K562 (cell line): ENCODE data around the gene AMFR. TPM values are rescaled to one million over a fixed set of nuclear protein-coding genes. Genes with fewer than 3 reads are reported as not detected.

ENCODE experiments used
- ATAC-seq: fragments of 200-7000 bp; cut with Tn5 transposase; 3 replicates; pipeline ENCODE4 v1.9.1; 2020; ENCODE audit warnings: moderate library complexity
- BruUV-seq: library from RNA; stranded (reverse); fragments of 400-500 nt; replicated peaks from 2 replicates; lab custom pipeline; 2021; lab: Mats Ljungman, UMichigan
- CTCF ChIA-PET: fragments of 300-600 bp; formaldehyde crosslinking; extraction: SDS; loops from one replicate; lab custom pipeline; 2021; ENCODE audit warnings: low intra/inter-chr PET ratio; lab: Yijun Ruan, JAX
- POLR2A ChIA-PET: fragments of 300-600, 350-650 bp; sonication (Branson Sonifier 250); formaldehyde crosslinking; extraction: SDS; loops from one replicate; lab custom pipeline; 2021; ENCODE audit warnings: antibody characterized with exemption, inconsistent platforms; lab: Yijun Ruan, JAX
- DNase-seq, 4 experiments: peaks; one replicate each; pipeline versions ENCODE4 v3.0.0 to v3.0.0-alpha.2; 2011 to 2018; ENCODE audit warnings: low spot score in 3 of 4, mixed read lengths in 3 of 4; ENCODE audit errors: extremely low read depth in 1 of 4
- FAIRE-seq: peaks from 2 replicates; lab custom pipeline; 2011; peaks lifted over from hg19 to GRCh38; lab: Jason Lieb, UNC
- H2AFZ ChIP-seq: 2 replicates; pipeline ENCODE4 v1.6.0; 2011; ENCODE audit warnings: low read depth, low read length, control low read depth, inconsistent platforms
- H3K27ac ChIP-seq: fragments of 200-600 bp; 3 replicates; pipeline ENCODE4 v1.8.0; 2011; ENCODE audit warnings: low read depth, mild to moderate bottlenecking, control low read depth, inconsistent platforms, low read length, moderate library complexity, mixed read lengths; ENCODE audit errors: extremely low read depth
- H3K27me3 ChIP-seq, 2 experiments: fragments of 300-600 bp in 1 of 2; 2 replicates in 1 of 2; 3 replicates in 1 of 2; pipeline versions ENCODE4 v1.6.0 to v1.8.0; 2011; ENCODE audit warnings: inconsistent platforms in 2 of 2, low read length in 2 of 2, mild to moderate bottlenecking in 1 of 2, mixed read lengths in 1 of 2, moderate library complexity in 1 of 2; ENCODE audit not compliant: control insufficient read depth in 2 of 2, insufficient read depth in 2 of 2
- H3K36me3 ChIP-seq: fragments of 300-600 bp; 3 replicates; pipeline ENCODE4 v1.8.0; 2011; ENCODE audit warnings: mild to moderate bottlenecking, low read length, inconsistent platforms; ENCODE audit not compliant: control insufficient read depth, insufficient read depth
- H3K4me1 ChIP-seq, 2 experiments: fragments of 200-600 bp in 1 of 2; replicated peaks in 1 of 2; 2 replicates in 1 of 2; 3 replicates in 1 of 2; pipeline versions ENCODE4 v1.5.1 to v1.8.0; 2011; ENCODE audit warnings: inconsistent platforms in 2 of 2, low read length in 2 of 2, mild to moderate bottlenecking in 1 of 2, mixed read lengths in 1 of 2, moderate library complexity in 1 of 2; ENCODE audit not compliant: control insufficient read depth in 2 of 2, insufficient read depth in 2 of 2
- H3K4me2 ChIP-seq: 2 replicates; pipeline ENCODE4 v1.6.1; 2011; ENCODE audit warnings: low read length, control low read depth, inconsistent platforms, mixed read lengths; ENCODE audit not compliant: insufficient read depth
- H3K4me3 ChIP-seq: fragments of 200-600 bp; sonication (generic), shearing (Covaris generic); 2 replicates; pipeline ENCODE4 v1.5.1; 2016; ENCODE audit warnings: control low read depth, inconsistent platforms
- H3K79me2 ChIP-seq: fragments of 200-600 bp; 3 replicates; pipeline ENCODE4 v1.8.0; 2011; ENCODE audit warnings: low read length, inconsistent platforms; ENCODE audit not compliant: control insufficient read depth, insufficient read depth
- H3K9ac ChIP-seq, 2 experiments: 2 replicates each; pipeline versions ENCODE4 v1.6.0 to v1.6.1; 2011; ENCODE audit warnings: low read depth in 2 of 2, low read length in 2 of 2, control low read depth in 1 of 2, inconsistent platforms in 1 of 2, mild to moderate bottlenecking in 1 of 2, mixed read lengths in 1 of 2; ENCODE audit not compliant: insufficient read depth in 1 of 2
- H3K9me1 ChIP-seq: one replicate; pipeline ENCODE4 v1.6.0; 2011; ENCODE audit warnings: inconsistent platforms, mild to moderate bottlenecking, low read length, moderate library complexity; ENCODE audit not compliant: control insufficient read depth, insufficient read depth
- H3K9me3 ChIP-seq: replicated peaks from 2 replicates; pipeline ENCODE4 v1.5.1; 2011; ENCODE audit warnings: low read depth, low read length, inconsistent platforms; ENCODE audit not compliant: control insufficient read depth, insufficient read depth
- H4K20me1 ChIP-seq: replicated peaks from 2 replicates; pipeline ENCODE4 v1.6.1; 2011; ENCODE audit warnings: low read length, inconsistent platforms, mixed read lengths; ENCODE audit not compliant: control insufficient read depth, insufficient read depth
- BHLHE40 ChIP-seq: IDR thresholded peaks from 2 replicates; pipeline ENCODE4 v1.6.1; 2011; ENCODE audit warnings: low read length, improper control_type of control experiment
- MITF ChIP-seq: IDR thresholded peaks from 2 replicates; pipeline ENCODE4 v1.6.1; 2014; ENCODE audit warnings: antibody characterized with exemption
- YBX1 ChIP-seq: fragments of 450-650 bp; IDR thresholded peaks from 2 replicates; pipeline ENCODE4 v1.7.1; 2016; ENCODE audit warnings: mild to moderate bottlenecking
- ZBTB40 ChIP-seq, 2 experiments: fragments of 450-650 bp in 1 of 2; sonication (generic) in 1 of 2; formaldehyde crosslinking in 1 of 2; IDR thresholded peaks; 2 replicates each; pipeline versions ENCODE4 v1.7.1 to v1.9.0; 2016 to 2022; ENCODE audit warnings: inconsistent platforms in 1 of 2, mild to moderate bottlenecking in 1 of 2, missing genetic modification reagents in 1 of 2
- ZZZ3 ChIP-seq: fragments of 450-650 bp; IDR thresholded peaks from 2 replicates; pipeline ENCODE4 v1.6.1; 2016; ENCODE audit warnings: antibody characterized with exemption, mild to moderate bottlenecking, moderate library complexity
- WGBS: fragments of 100-300 bp; shearing (Covaris generic); methylation state at CpG from one replicate; pipeline ENCODE4 v1.1.6; 2016; ENCODE audit warnings: low coverage, mixed read lengths; ENCODE audit not compliant: insufficient coverage; ENCODE audit errors: missing lambda C conversion rate; 5-methylcytosine and 5-hydroxymethylcytosine counted together
- in situ Hi-C: fragments of 300-500 bp; cut with MboI; formaldehyde crosslinking; loops from 4 replicates; pipeline ENCODE4 v1.15.0; 2018; ENCODE audit warnings: inconsistent platforms, mixed read lengths
- intact Hi-C: fragments of 100-400 bp; cut with micrococcal nuclease; formaldehyde crosslinking; loops from 2 replicates; pipeline ENCODE4 v1.14.2; 2022
- polyA plus RNA-seq, 8 experiments: library from polyadenylated mRNA; depleted of rRNA in 4 of 8; stranded (reverse) in 5 of 8; unstranded in 3 of 8; fragments of >200 nt; fragmentation: Nextera tagmentation in 2 of 8; fragmentation: Illumina TruSeq in 1 of 8; extraction: Ambion mirVana in 2 of 8; extraction: Trizol in 1 of 8; gene quantifications; 2 replicates each; pipeline versions ENCODE4 v1.2.1 to v1.2.3, GENCODE V29; 2011 to 2014; ENCODE audit warnings: inconsistent platforms in 1 of 8, missing spikeins in 1 of 8
- total RNA-seq, 7 experiments: library from RNA; depleted of rRNA in 6 of 7; stranded (reverse); fragments of >200 nt in 6 of 7; fragmentation: Illumina TruSeq in 2 of 7; extraction: Trizol in 2 of 7; gene quantifications; 2 replicates each; pipeline versions ENCODE4 v1.2.1 to v1.2.3, GENCODE V29; 2011 to 2021; ENCODE audit warnings: low replicate concordance in 1 of 7

Gene AMFR
- total and polyA plus RNA-seq, 9 of the 15 experiments (the other 6 are each of a cell fraction or from before 2014, with no cell fraction given), result 15.6 to 113 (median 58.4) TPM

- intact Hi-C loops, result no loop called here
Measured at GRCh38 chr16:56338566-56339318, 86.6 kb downstream of the AMFR start.

More at GRCh38 chr16:56338566-56339318, 86.6 kb downstream of the AMFR start:
- H3K4me3 ChIP-seq, result no peak overlapping the region
- peaks cover 16 to 76% of the 10 kb centered on the region in 2 experiments; a peak in 4 of 5 replicates for H3K27me3 ChIP-seq
- H3K36me3 ChIP-seq, result no peaks in the 10 kb centered on the region
- H3K79me2 ChIP-seq, result no peaks in the 10 kb centered on the region
- 11% methylated on average over 14 of the region's 17 CpGs for WGBS
- no peak overlapping the region for H3K27ac ChIP-seq
- BruUV-seq, result no TSS peak
- in situ Hi-C loops, result no loop called here
- ATAC-seq (no peak; the same call in 1 of the 3 replicates), FAIRE-seq (no peak), DNase-seq (no peak)
- no peak overlapping the region for H3K4me2 ChIP-seq
- H3K4me1 ChIP-seq, result peaks cover 0 to 33% of the 10 kb centered on the region in 2 experiments; a peak in 2 of 5 replicates
- peaks cover 3% of the 10 kb centered on the region for H3K9me1 ChIP-seq
- no peak overlapping the region for H2AFZ ChIP-seq
- no peaks in the 10 kb centered on the region for H3K9me3 ChIP-seq
- ChIA-PET POLR2A (interaction anchor here (0.8 to 1.6 kb wide), 4 partner anchors 17 to 37 kb away, joined by 3 to 6 read pairs (median 4); no protein-coding TSS in a partner anchor), CTCF (no interaction called here)
- H4K20me1 ChIP-seq, result peaks cover 31% of the 10 kb centered on the region
- no peak overlapping the region for H3K9ac ChIP-seq
- TF ChIP-seq BHLHE40, result no peak
- no peak for TF ChIP-seq MITF
- no peak for TF ChIP-seq ZBTB40 (IDR thresholded peaks at IDR 0.05)
- TF ChIP-seq ZBTB40 (CRISPR knock-in tag; IDR thresholded peaks at IDR 0.05), result no peak
- no peak for TF ChIP-seq YBX1
- TF ChIP-seq ZZZ3, result no peak
